Activated CD8-positive, alpha-beta T cell treated with anti-CD3 and anti-CD28 coated beads, Interleukin-2, amount 10 ng/mL, durations not matched to agents 7 days and 5 days (primary cell): Measurements from ENCODE around the gene DCDC2. TPM values are rescaled to one million over a fixed set of nuclear protein-coding genes. Genes with fewer than 3 reads are reported as not detected.
A peak's percentile ranks its signal among the peaks of the same experiment; 100 is the strongest.
"Not testable (repeated sequence)": the region's sequence is repeated elsewhere in the genome, so short reads cannot be mapped to it uniquely, and the experiment has no call there.

Experiments
- ATAC-seq: fragments of 150-1000 bp; cut with Tn5 transposase; one replicate; pipeline ENCODE4 v1.10.0; 2021; ENCODE audit warnings: moderate library complexity
- CTCF ChIA-PET: fragments of 350-600 bp; sonication (Branson Sonifier 250); formaldehyde crosslinking; loops from one replicate; lab custom pipeline; 2021; ENCODE audit warnings: antibody characterized with exemption; lab: Charles Lee
- POLR2A ChIA-PET: fragments of 350-600 bp; sonication (Branson Sonifier 250); formaldehyde crosslinking; loops from one replicate; lab custom pipeline; 2021; ENCODE audit warnings: antibody characterized with exemption; lab: Charles Lee
- DNase-seq: peaks from one replicate; pipeline ENCODE4 v3.0.0-alpha.2; 2020
- H3K27ac Mint-ChIP-seq: one replicate; pipeline ENCODE4 v1.8.0; 2021; ENCODE audit warnings: mild to moderate bottlenecking, mixed read lengths
- H3K27me3 Mint-ChIP-seq: one replicate; pipeline ENCODE4 v1.8.0; 2021; ENCODE audit warnings: low read depth, mixed read lengths
- H3K36me3 Mint-ChIP-seq: one replicate; pipeline ENCODE4 v1.8.0; 2021; ENCODE audit warnings: low read depth, mixed read lengths
- H3K4me1 Mint-ChIP-seq: one replicate; pipeline ENCODE4 v1.8.0; 2021; ENCODE audit warnings: low read depth, mixed read lengths
- H3K4me3 Mint-ChIP-seq: one replicate; pipeline ENCODE4 v1.8.0; 2021; ENCODE audit warnings: mild to moderate bottlenecking, mixed read lengths
- H3K9me3 Mint-ChIP-seq: one replicate; pipeline ENCODE4 v1.8.0; 2022; ENCODE audit warnings: mixed read lengths; ENCODE audit not compliant: insufficient read depth
- total RNA-seq, 2 experiments: library from RNA; stranded (reverse); gene quantifications; one replicate each; pipeline ENCODE4 v1.2.3, GENCODE V29; 2021

The DCDC2 gene
- total RNA-seq, 2 experiments from 2014 or later: not detected

DNA sequence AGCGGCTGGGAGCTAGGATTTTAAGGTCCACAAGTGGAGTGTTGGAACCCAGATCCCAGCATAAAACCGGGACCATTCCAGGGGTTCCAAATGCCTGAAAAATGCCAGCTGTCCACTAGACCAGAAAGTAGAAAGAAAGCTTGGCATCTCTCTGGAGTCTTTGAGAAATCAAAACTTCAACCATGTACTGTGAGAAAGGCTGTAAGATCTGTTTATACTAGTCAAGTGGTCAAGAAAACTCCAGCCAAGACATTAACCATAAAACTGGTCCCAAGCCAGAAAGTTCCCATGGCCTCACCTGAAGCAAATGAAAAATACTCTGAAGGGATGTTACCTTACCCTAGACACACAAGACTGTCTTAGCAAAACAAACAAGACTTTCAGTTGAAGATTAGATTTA lies 112.6 kb downstream of the DCDC2 start:
- Mint-ChIP-seq H3K4me1 (no peaks in the 10 kb centered on the region), H3K27me3 (peaks cover 2% of the 10 kb centered on the region), H3K4me3 (no peak overlapping the region), H3K36me3 (no peaks in the 10 kb centered on the region), H3K9me3 (no peaks in the 10 kb centered on the region), H3K27ac (no peak overlapping the region)
- ChIA-PET POLR2A (no interaction called here), CTCF (no interaction called here)
- no peak for ATAC-seq
- no peak for DNase-seq

DNA sequence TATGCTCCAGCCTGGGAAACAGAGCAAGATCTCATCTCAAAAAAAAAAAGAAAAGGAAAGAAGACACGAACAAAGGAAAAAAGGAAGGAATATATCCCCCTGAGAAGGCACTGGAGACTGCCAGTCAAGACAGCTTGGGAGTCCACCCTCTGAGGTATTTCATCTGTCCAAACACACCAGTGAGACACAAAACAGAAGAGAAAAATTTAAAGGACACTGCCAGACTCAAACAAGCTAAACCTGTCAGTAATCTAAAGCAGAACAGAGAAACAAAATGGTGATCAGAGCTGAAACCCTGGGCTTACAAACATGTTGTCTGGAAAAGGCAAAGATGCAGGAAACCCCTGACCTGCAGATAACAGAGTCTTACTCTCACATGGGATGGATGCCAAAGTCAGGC lies 114.9 kb downstream of the DCDC2 start:
- H3K27ac Mint-ChIP-seq: no peak overlapping the region
- no peaks in the 10 kb centered on the region for H3K9me3 Mint-ChIP-seq
- no peak overlapping the region for H3K4me3 Mint-ChIP-seq
- H3K4me1 Mint-ChIP-seq: no peaks in the 10 kb centered on the region
- ChIA-PET CTCF (no interaction called here), POLR2A (no interaction called here)
- ATAC-seq (no peak), DNase-seq (no peak)
- H3K27me3 Mint-ChIP-seq: no peaks in the 10 kb centered on the region
- H3K36me3 Mint-ChIP-seq: no peaks in the 10 kb centered on the region

DNA sequence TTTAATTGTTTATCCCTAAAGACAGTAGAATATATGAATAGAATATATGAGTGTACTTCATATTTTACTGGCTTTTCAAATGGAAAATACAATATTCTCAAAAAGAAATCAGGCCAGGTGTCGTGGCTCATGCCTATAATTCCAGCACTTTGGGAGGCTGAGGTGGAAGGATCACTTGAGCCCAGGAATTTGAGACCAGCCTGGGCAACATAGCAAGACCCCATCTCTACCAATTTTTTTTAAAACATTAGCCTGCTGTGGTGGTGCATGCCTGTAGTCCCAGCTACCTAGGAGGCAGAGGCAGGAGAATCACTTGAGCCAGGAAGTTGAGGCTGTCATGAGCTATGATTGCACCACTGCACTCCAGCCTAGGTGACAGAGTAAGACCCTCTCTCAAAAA lies 116.1 kb downstream of the DCDC2 start:
- H3K36me3 Mint-ChIP-seq, POLR2A ChIA-PET, H3K27me3 Mint-ChIP-seq, CTCF ChIA-PET, DNase-seq, H3K9me3 Mint-ChIP-seq, H3K4me1 Mint-ChIP-seq, ATAC-seq, H3K27ac Mint-ChIP-seq, H3K4me3 Mint-ChIP-seq: not testable (repeated sequence)

DNA sequence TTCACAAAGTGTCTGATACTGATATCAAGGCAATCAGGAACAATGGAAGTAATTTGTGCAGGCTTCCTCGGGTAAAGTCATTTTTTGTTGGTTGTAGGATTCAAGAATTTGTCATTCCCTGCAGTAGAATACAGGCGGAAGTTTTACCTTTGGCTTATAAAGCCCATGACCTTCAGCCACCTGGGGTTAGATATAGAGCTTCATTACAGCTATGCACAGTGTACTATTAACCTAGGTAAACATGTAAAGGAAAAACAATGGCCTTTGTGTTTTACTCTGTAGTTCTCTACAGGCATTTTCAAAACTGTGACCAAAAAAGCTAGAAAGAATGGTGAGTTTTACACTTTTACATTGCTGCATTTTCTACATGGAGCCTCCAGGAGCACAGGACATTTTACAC lies 116.9 kb downstream of the DCDC2 start:
- POLR2A ChIA-PET: no interaction called here
- CTCF ChIA-PET: no interaction called here

GRCh38 chr6:24240380-24240928 lies 117.4 kb downstream of the DCDC2 start:
- ChIA-PET POLR2A (no interaction called here), CTCF (interaction anchor here (1.2 kb wide), 1 partner anchor 33 kb away, joined by 3 read pairs; no protein-coding TSS in a partner anchor)
- DNase-seq: no peak
- Mint-ChIP-seq H3K4me1 (no peaks in the 10 kb centered on the region), H3K27ac (no peak overlapping the region), H3K36me3 (no peaks in the 10 kb centered on the region), H3K9me3 (no peaks in the 10 kb centered on the region), H3K27me3 (peaks cover 3% of the 10 kb centered on the region), H3K4me3 (no peak overlapping the region)
- ATAC-seq: no peak

More for the DNA sequence above, 116.9 kb downstream of the DCDC2 start:
- no peak for DNase-seq
- H3K9me3 Mint-ChIP-seq: no peaks in the 10 kb centered on the region
- no peak overlapping the region for H3K4me3 Mint-ChIP-seq
- H3K27ac Mint-ChIP-seq: no peak overlapping the region
- H3K4me1 Mint-ChIP-seq: no peaks in the 10 kb centered on the region
- no peak for ATAC-seq
- no peaks in the 10 kb centered on the region for H3K27me3 Mint-ChIP-seq
- no peaks in the 10 kb centered on the region for H3K36me3 Mint-ChIP-seq

DNA sequence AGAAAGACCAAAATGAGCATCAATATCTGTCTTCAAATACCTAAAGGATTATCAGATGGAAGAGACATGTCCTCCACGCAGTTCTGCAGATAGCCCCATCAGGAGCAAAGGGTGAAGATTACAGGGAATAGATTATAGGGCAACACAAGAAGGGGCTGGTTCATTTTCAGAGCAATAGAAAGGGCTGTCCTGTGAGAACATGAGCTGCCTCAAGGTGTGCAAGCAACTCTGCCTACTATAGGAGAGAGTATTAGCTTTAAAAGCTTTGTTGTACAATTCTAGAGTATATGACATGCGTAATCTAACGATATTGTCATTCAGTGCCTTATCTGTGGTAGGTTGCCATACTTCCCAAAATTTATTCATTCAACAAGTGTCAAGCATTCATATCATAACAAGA lies 119.2 kb downstream of the DCDC2 start:
- ATAC-seq (peak; percentile 39), DNase-seq (no peak)
- no peak overlapping the region for H3K4me3 Mint-ChIP-seq
- POLR2A ChIA-PET: no interaction called here
- H3K9me3 Mint-ChIP-seq: no peaks in the 10 kb centered on the region
- CTCF ChIA-PET: no interaction called here
- H3K4me1 Mint-ChIP-seq: no peaks in the 10 kb centered on the region
- H3K36me3 Mint-ChIP-seq: no peaks in the 10 kb centered on the region
- peaks cover 11% of the 10 kb centered on the region for H3K27me3 Mint-ChIP-seq
- no peak overlapping the region for H3K27ac Mint-ChIP-seq

DNA sequence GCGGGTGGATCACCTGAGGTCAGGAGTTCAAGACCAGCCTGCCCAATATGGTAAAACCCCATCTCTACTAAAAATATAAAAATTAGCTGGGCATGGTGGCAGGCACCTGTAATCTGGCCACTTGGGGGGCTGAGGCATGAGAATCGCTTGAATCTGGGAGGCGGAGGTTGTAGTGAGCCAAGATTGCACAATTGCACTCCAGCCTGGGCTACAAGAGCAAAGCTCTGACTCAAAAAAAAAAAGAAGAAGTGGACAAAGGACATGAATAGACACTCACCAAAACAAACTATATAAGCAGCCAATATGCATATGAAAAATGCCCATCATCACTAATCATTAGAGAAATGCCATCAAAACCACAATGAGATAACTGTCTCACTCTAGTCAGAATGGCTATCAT lies 121.1 kb downstream of the DCDC2 start:
- H3K9me3 Mint-ChIP-seq, POLR2A ChIA-PET, ATAC-seq, H3K4me3 Mint-ChIP-seq, CTCF ChIA-PET, H3K27ac Mint-ChIP-seq, H3K36me3 Mint-ChIP-seq, DNase-seq, H3K4me1 Mint-ChIP-seq: not testable (repeated sequence)
- H3K27me3 Mint-ChIP-seq: peaks cover 11% of the 10 kb centered on the region

- Mint-ChIP-seq H3K27ac (no peak overlapping the region), H3K4me3 (no peak overlapping the region), H3K9me3 (no peaks in the 10 kb centered on the region), H3K36me3 (no peaks in the 10 kb centered on the region), H3K27me3 (peaks cover 11% of the 10 kb centered on the region), H3K4me1 (no peaks in the 10 kb centered on the region)
- ChIA-PET CTCF (no interaction called here), POLR2A (no interaction called here)
- DNase-seq (no peak), ATAC-seq (no peak)
Measured at GRCh38 chr6:24233813-24234442, 123.9 kb downstream of the DCDC2 start.

GRCh38 chr6:24231438-24231977 lies 126.4 kb downstream of the DCDC2 start:
- CTCF ChIA-PET: no interaction called here
- POLR2A ChIA-PET: no interaction called here
- Mint-ChIP-seq H3K27me3 (peaks cover 12% of the 10 kb centered on the region), H3K4me3 (no peak overlapping the region), H3K4me1 (no peaks in the 10 kb centered on the region), H3K9me3 (no peaks in the 10 kb centered on the region), H3K27ac (no peak overlapping the region), H3K36me3 (no peaks in the 10 kb centered on the region)
- DNase-seq (no peak), ATAC-seq (no peak)

GRCh38 chr6:24229696-24230405 lies 128.0 kb downstream of the DCDC2 start:
- ATAC-seq (no peak), DNase-seq (no peak)
- Mint-ChIP-seq H3K27ac (no peak overlapping the region), H3K27me3 (peaks cover 11% of the 10 kb centered on the region), H3K36me3 (no peaks in the 10 kb centered on the region), H3K4me1 (no peaks in the 10 kb centered on the region), H3K4me3 (no peak overlapping the region), H3K9me3 (no peaks in the 10 kb centered on the region)
- CTCF ChIA-PET: no interaction called here
- POLR2A ChIA-PET: no interaction called here

- no peaks in the 10 kb centered on the region for H3K4me1 Mint-ChIP-seq
- no peak for DNase-seq
- H3K27me3 Mint-ChIP-seq: peaks cover 5% of the 10 kb centered on the region
- no peaks in the 10 kb centered on the region for H3K9me3 Mint-ChIP-seq
- H3K4me3 Mint-ChIP-seq: no peak overlapping the region
- ATAC-seq: no peak
- H3K27ac Mint-ChIP-seq: no peak overlapping the region
- ChIA-PET POLR2A (no interaction called here), CTCF (no interaction called here)
- H3K36me3 Mint-ChIP-seq: no peaks in the 10 kb centered on the region
Measured at GRCh38 chr6:24228681-24229255, 129.1 kb downstream of the DCDC2 start.

DNA sequence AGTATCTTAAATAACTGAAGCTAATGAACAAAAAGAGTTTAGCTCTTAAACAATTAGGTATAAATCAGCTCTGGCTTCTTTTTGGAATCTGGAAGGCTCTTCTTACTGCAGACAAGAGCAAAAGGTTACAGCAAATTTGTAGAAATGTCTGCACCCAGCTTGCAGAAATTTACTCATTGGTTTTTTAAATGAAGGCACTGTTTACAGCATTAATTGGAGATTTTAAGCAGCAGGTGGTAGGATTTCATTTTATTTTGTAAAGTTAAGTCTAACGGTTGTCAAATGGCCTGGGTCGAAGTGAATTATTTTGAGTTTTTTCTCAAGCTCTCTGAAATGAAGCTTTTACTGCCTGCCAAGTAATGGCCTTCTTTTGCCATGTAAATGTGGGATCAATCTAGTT lies 129.7 kb downstream of the DCDC2 start:
- ChIA-PET CTCF (no interaction called here), POLR2A (no interaction called here)
- Mint-ChIP-seq H3K4me1 (no peaks in the 10 kb centered on the region), H3K27ac (no peak overlapping the region), H3K4me3 (no peak overlapping the region), H3K36me3 (no peaks in the 10 kb centered on the region), H3K27me3 (peaks cover 5% of the 10 kb centered on the region), H3K9me3 (no peaks in the 10 kb centered on the region)
- DNase-seq: no peak
- ATAC-seq: no peak
